ENCODE data around the gene E2F6. TPM values are rescaled to one million over a fixed set of nuclear protein-coding genes. Genes with fewer than 3 reads are reported as not detected.

The E2F6 gene
- total and polyA plus RNA-seq, 9 of the 15 experiments (the other 6 are each of a cell fraction or from before 2014, with no cell fraction given): 13.6 to 33.9 (median 26.1) TPM

- TF ChIP-seq PBX2 (CRISPR knock-in tag; IDR thresholded peaks at IDR 0.05; ENCODE audit: low read depth) (no peak), PBX2 (tag; conservative IDR thresholded peaks at IDR 0.05; ENCODE audit: low read depth) (no peak), MED1 (CRISPR knock-in tag; IDR thresholded peaks at IDR 0.05; ENCODE audit: borderline replicate concordance) (peak; percentile 59; the same call in 1 of the 2 replicates), ZNF398 (CRISPR knock-in tag; IDR thresholded peaks at IDR 0.05) (no peak), YBX1 (IDR thresholded peaks at IDR 0.05) (no peak), THRAP3 (IDR thresholded peaks at IDR 0.05; ENCODE audit: borderline replicate concordance) (peak; percentile 95), SMC3 (conservative IDR thresholded peaks at IDR 0.05; ENCODE audit: insufficient read depth, low read depth, low read length) (no peak), NFE2L1 (tag; IDR thresholded peaks at IDR 0.05; ENCODE audit: borderline replicate concordance, low read depth) (no peak), MXI1 (IDR thresholded peaks at IDR 0.05; ENCODE audit: low read depth, low read length) (no peak), ZBTB9 (CRISPR knock-in tag; IDR thresholded peaks at IDR 0.05) (0 out of 2 replicates have a peak, but pooled peaks have one; percentile 41), ATF1 (CRISPR knock-in tag; IDR thresholded peaks at IDR 0.05) (no peak), ATF1 (tag; IDR thresholded peaks at IDR 0.05) (peak; percentile 73), FOXM1 (IDR thresholded peaks at IDR 0.05; ENCODE audit: low read depth) (peak; percentile 96), FOXM1 (CRISPR knock-in tag; IDR thresholded peaks at IDR 0.05; ENCODE audit: low read depth) (peak; percentile 98; the same call in 1 of the 2 replicates), ZBTB5 (IDR thresholded peaks at IDR 0.05) (no peak), HMBOX1 (IDR thresholded peaks at IDR 0.05) (no peak)
- TF ChIP-seq, protein P1, sequence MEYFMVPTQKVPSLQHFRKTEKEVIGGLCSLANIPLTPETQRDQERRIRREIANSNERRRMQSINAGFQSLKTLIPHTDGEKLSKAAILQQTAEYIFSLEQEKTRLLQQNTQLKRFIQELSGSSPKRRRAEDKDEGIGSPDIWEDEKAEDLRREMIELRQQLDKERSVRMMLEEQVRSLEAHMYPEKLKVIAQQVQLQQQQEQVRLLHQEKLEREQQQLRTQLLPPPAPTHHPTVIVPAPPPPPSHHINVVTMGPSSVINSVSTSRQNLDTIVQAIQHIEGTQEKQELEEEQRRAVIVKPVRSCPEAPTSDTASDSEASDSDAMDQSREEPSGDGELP (CRISPR knock-in tag; IDR thresholded peaks at IDR 0.05; ENCODE audit: borderline replicate concordance): peak; percentile 95
Measured at GRCh38 chr2:11465485-11466306, at the start of gene E2F6 (continued).

Data from K562 (cell line).